PC-9 (cell line): ENCODE results near the gene MARCHF3. TPM values are rescaled to one million over a fixed set of nuclear protein-coding genes. Genes with fewer than 3 reads are reported as not detected.

ENCODE experiments used
- BruUV-seq: library from RNA; stranded (reverse); fragments of 400-500 nt; replicated peaks from 2 replicates; lab custom pipeline; 2021; lab: Mats Ljungman, UMichigan
- CTCF ChIA-PET: fragments of 300-600 bp; sonication (Branson Sonifier 250); formaldehyde crosslinking; loops from one replicate; lab custom pipeline; 2022; ENCODE audit warnings: antibody characterized with exemption; lab: Charles Lee
- POLR2A ChIA-PET: fragments of 300-600 bp; sonication (Branson Sonifier 250); formaldehyde crosslinking; loops from one replicate; lab custom pipeline; 2022; ENCODE audit warnings: antibody characterized with exemption; ENCODE audit not compliant: unreplicated experiment; lab: Charles Lee
- DNase-seq, 2 experiments: peaks; one replicate each; pipeline versions ENCODE4 v3.0.0 to v3.0.0-alpha.2; 2015 to 2022; ENCODE audit warnings: mixed read lengths in 1 of 2
- H2AFZ ChIP-seq: fragments of 200-600 bp; sonication (generic); 2 replicates; pipeline ENCODE4 v1.8.1; 2017; ENCODE audit warnings: antibody characterized with exemption
- H3F3A ChIP-seq: fragments of 200-600 bp; sonication (generic); 2 replicates; pipeline ENCODE4 v1.8.1; 2017; ENCODE audit warnings: antibody characterized with exemption, mild to moderate bottlenecking, low read depth; ENCODE audit not compliant: insufficient read depth
- H3K27ac ChIP-seq: fragments of 200-600 bp; sonication (generic); 2 replicates; pipeline ENCODE4 v1.6.1; 2016; ENCODE audit warnings: mixed run types
- H3K27me3 ChIP-seq: fragments of 200-600 bp; sonication (generic); 2 replicates; pipeline ENCODE4 v1.6.1; 2016; ENCODE audit warnings: low read depth, mixed run types; ENCODE audit not compliant: insufficient read depth
- H3K36me3 ChIP-seq: fragments of 200-600 bp; sonication (generic); 2 replicates; pipeline ENCODE4 v1.6.1; 2016; ENCODE audit warnings: low read depth, mixed run types
- H3K4me1 ChIP-seq: fragments of 200-600 bp; sonication (generic); replicated peaks from 2 replicates; pipeline ENCODE4 v1.6.1; 2016; ENCODE audit warnings: mixed run types; ENCODE audit not compliant: insufficient read depth
- H3K4me2 ChIP-seq: fragments of 200-600 bp; sonication (generic); 2 replicates; pipeline ENCODE4 v1.6.1; 2017; ENCODE audit warnings: mixed run types
- H3K4me3 ChIP-seq: fragments of 200-600 bp; sonication (generic); 2 replicates; pipeline ENCODE4 v1.6.1; 2016; ENCODE audit warnings: mixed run types
- H3K79me2 ChIP-seq: fragments of 200-600 bp; sonication (generic); 2 replicates; pipeline ENCODE4 v1.6.1; 2017; ENCODE audit warnings: low read depth, mixed run types
- H3K9me2 ChIP-seq: fragments of 200-600 bp; sonication (generic); 2 replicates; pipeline ENCODE4 v1.8.1; 2017; ENCODE audit warnings: mild to moderate bottlenecking; ENCODE audit not compliant: insufficient read depth
- H3K9me3 ChIP-seq: fragments of 200-600 bp; sonication (generic); 2 replicates; pipeline ENCODE4 v1.8.1; 2016; ENCODE audit warnings: low read depth; ENCODE audit not compliant: insufficient read depth
- H4K20me1 ChIP-seq: fragments of 200-600 bp; sonication (generic); 2 replicates; pipeline ENCODE4 v1.8.1; 2017; ENCODE audit not compliant: insufficient read depth
- EZH2 ChIP-seq: fragments of 200-600 bp; sonication (generic); IDR thresholded peaks from 2 replicates; pipeline ENCODE4 v1.8.0; 2017; ENCODE audit warnings: antibody characterized with exemption, low read depth
- intact Hi-C: fragments of 100-400 bp; cut with micrococcal nuclease; formaldehyde crosslinking; loops from one replicate; pipeline ENCODE4 v1.10.0; 2022; ENCODE audit not compliant: unreplicated experiment
- total RNA-seq: library from RNA; stranded (reverse); gene quantifications from 2 replicates; pipeline ENCODE4 v1.2.3, GENCODE V29; 2021
- TF ChIP-seq, protein P1 (sequence below): fragments of 200-600 bp; sonication (generic); conservative IDR thresholded peaks from 2 replicates; pipeline ENCODE4 v1.6.1; 2017; ENCODE audit warnings: mixed run types, antibody characterized with exemption, mild to moderate bottlenecking, moderate library complexity

MARCHF3 gene
- total RNA-seq, 1 experiment from 2014 or later, result 0.35 TPM

DNA sequence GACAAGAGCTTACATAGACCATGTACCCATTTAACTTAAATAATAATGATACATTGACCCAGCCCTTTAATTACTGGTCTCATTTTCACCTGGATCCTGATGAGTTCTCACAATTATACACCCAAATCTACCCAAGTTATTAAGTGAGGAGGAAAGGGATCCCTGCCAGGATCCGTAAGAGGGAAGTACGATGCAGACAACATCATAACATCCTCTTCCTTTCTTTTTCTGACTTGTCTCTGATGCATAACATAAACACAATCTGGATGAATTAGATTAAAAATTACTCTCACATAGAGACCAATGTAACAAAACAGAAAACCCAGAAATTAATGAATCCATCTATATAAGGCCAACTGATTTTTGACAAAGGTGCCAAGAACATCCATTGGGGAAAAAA is 17.0 kb downstream of the MARCHF3 start:
- Histone ChIP-seq H3K4me3 (no peak overlapping the region), H2AFZ (no peak overlapping the region), H3K9me2 (no peaks in the 10 kb centered on the region; the same call in 1 of the 2 replicates), H3K36me3 (no peaks in the 10 kb centered on the region), H3K4me1 (no peaks in the 10 kb centered on the region), H3K79me2 (no peaks in the 10 kb centered on the region), H3K9me3 (no peaks in the 10 kb centered on the region), H3F3A (no peaks in the 10 kb centered on the region), H3K27ac (no peak overlapping the region), H4K20me1 (no peaks in the 10 kb centered on the region), H3K4me2 (no peak overlapping the region), H3K27me3 (no peaks in the 10 kb centered on the region)
- CTCF ChIA-PET, result no interaction called here
- DNase-seq, result no peak
- TF ChIP-seq EZH2, result no peak
- TF ChIP-seq, protein P1, sequence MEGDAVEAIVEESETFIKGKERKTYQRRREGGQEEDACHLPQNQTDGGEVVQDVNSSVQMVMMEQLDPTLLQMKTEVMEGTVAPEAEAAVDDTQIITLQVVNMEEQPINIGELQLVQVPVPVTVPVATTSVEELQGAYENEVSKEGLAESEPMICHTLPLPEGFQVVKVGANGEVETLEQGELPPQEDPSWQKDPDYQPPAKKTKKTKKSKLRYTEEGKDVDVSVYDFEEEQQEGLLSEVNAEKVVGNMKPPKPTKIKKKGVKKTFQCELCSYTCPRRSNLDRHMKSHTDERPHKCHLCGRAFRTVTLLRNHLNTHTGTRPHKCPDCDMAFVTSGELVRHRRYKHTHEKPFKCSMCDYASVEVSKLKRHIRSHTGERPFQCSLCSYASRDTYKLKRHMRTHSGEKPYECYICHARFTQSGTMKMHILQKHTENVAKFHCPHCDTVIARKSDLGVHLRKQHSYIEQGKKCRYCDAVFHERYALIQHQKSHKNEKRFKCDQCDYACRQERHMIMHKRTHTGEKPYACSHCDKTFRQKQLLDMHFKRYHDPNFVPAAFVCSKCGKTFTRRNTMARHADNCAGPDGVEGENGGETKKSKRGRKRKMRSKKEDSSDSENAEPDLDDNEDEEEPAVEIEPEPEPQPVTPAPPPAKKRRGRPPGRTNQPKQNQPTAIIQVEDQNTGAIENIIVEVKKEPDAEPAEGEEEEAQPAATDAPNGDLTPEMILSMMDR, result no peak
- POLR2A ChIA-PET, result no interaction called here
- no TSS peak for BruUV-seq
- intact Hi-C loops, result no loop called here

DNA sequence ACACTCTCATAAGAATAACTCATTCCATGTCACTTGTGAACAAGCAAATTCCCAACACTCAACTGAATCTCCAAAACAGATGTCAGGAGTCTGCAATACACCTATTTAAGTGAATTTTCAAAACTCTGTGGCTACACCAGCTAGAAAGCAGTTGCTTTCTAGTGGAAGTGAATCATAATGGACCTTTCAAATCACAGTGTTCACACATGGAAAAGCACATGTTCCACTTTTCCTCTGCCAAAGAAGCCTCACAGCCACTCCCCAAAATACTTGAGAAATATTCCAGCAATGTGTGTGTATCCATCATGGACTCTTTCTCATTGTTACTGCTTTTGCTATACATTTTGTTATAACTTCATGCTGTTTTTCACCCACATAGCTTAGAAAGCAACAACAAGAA is 17.4 kb downstream of the MARCHF3 start:
- Histone ChIP-seq H3K79me2 (no peaks in the 10 kb centered on the region), H3K36me3 (no peaks in the 10 kb centered on the region), H3K9me3 (no peaks in the 10 kb centered on the region), H3K27me3 (no peaks in the 10 kb centered on the region), H3K4me3 (no peak overlapping the region), H2AFZ (no peak overlapping the region), H3K4me2 (no peak overlapping the region), H3F3A (no peaks in the 10 kb centered on the region), H3K9me2 (no peaks in the 10 kb centered on the region; the same call in 1 of the 2 replicates), H3K4me1 (no peaks in the 10 kb centered on the region), H3K27ac (no peak overlapping the region), H4K20me1 (no peaks in the 10 kb centered on the region)
- no peak for DNase-seq
- CTCF ChIA-PET, result no interaction called here
- intact Hi-C loops, result no loop called here
- POLR2A ChIA-PET, result no interaction called here
- no TSS peak for BruUV-seq
- TF ChIP-seq EZH2, result no peak
- TF ChIP-seq, protein P1, result no peak

DNA sequence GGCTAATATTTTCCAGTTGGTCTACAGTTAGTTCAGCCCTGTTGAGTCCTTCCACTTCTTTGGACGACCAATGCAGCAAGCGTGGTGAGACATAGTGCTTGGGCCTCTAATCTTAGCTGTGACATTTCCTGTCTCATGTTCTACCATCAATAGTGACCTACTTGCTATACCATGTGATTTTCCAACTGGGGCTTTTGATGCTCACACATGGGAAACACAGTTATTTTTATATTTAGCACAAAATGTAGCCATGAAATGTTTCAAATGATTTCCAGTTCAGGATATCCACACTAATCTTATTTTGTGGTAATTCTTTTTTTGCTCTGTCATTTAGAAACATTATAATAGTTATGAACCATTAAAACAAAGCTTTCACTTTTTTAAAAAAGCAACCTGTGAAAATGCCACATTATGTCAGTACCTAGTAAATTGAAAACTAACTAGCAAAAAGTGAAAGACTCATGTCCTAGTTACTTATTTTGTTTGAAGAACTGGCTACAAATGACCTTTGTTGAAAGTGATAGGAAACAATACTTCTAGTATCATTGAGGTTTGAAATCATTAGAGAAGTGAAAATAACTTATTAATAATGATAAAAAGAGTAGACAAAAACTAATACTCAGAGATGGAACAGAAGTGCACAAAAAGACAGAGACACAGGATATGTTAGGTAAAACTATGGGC is 18.3 kb downstream of the MARCHF3 start:
- no TSS peak for BruUV-seq
- CTCF ChIA-PET, result no interaction called here
- no peak overlapping the region for H3K27ac ChIP-seq

More for the DNA sequence above, 18.3 kb downstream of the MARCHF3 start:
- H3K4me1 ChIP-seq, result no peaks in the 10 kb centered on the region
- no peaks in the 10 kb centered on the region for H3K27me3 ChIP-seq
- H3K9me2 ChIP-seq, result no peaks in the 10 kb centered on the region; the same call in 1 of the 2 replicates
- H3K4me2 ChIP-seq, result no peak overlapping the region
- DNase-seq, result no peak
- H4K20me1 ChIP-seq, result no peaks in the 10 kb centered on the region
- TF ChIP-seq, protein P1, result no peak
- no peak for TF ChIP-seq EZH2
- no peak overlapping the region for H2AFZ ChIP-seq
- H3K9me3 ChIP-seq, result no peaks in the 10 kb centered on the region
- H3K79me2 ChIP-seq, result no peaks in the 10 kb centered on the region
- no peaks in the 10 kb centered on the region for H3K36me3 ChIP-seq
- H3K4me3 ChIP-seq, result no peak overlapping the region
- POLR2A ChIA-PET, result no interaction called here
- intact Hi-C loops, result no loop called here
- no peaks in the 10 kb centered on the region for H3F3A ChIP-seq
